NK-92 (cell line): Measurements from ENCODE around the gene ST6GAL2.

ENCODE experiments used
- DNase-seq: peaks from one replicate; lab custom pipeline; 2025; ENCODE audit not compliant: unreplicated experiment; lab: John Stamatoyannopoulos, UW

The ST6GAL2 gene, protein sequence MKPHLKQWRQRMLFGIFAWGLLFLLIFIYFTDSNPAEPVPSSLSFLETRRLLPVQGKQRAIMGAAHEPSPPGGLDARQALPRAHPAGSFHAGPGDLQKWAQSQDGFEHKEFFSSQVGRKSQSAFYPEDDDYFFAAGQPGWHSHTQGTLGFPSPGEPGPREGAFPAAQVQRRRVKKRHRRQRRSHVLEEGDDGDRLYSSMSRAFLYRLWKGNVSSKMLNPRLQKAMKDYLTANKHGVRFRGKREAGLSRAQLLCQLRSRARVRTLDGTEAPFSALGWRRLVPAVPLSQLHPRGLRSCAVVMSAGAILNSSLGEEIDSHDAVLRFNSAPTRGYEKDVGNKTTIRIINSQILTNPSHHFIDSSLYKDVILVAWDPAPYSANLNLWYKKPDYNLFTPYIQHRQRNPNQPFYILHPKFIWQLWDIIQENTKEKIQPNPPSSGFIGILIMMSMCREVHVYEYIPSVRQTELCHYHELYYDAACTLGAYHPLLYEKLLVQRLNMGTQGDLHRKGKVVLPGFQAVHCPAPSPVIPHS

DNA sequence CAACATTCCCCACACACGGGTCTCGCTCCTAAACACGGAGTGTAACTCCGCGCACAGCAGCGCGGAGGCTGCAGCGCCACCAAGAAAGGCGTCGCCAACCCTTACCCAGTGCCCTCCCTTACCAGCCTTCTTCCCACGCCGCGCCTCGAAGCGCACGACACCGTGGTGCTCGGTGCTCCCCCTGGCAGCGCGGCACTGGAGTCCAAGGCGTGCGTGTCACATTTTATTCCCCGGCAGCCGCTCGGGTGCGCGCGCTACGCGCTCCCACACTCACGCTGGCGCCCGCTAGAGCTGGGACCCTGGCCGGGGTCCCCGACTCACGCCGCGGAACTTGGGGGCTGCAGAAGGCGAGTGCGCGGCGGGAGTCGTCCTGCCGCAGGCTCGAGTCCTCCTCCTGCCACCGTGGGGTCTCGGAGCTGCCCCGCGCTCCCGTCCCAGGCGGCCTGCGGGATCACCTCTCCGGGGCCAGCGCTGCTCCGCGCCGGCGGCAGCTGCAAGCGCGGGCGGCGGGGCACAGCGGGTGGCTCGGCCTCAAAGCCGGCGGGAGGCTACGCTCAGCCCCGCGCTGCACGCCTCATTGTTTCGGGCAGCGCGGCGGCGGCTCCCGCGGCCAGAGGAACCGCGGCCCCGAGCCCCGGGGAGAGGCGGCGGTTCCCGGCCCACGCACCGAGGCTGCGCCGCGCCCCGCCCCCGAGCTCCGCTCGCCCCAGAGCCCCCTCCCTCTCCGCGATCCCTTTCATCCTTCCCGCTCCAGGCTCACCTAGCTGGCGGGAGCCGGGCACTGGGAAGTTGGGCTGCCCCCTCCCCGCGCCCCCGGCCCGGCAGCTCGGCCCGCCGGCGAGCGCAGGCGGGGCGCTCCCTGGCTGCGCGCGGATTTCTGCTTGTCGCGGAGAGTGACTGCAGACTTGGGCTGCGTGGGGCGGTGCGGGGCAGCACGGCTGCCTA lies at the start of gene ST6GAL2:
Gene ST6GAL2 (minus strand): TSS at position 197 of the 945 bp plus-strand sequence. CDS start 42,190 bp downstream, outside the sequence.
- DNase-seq: no peak

DNA sequence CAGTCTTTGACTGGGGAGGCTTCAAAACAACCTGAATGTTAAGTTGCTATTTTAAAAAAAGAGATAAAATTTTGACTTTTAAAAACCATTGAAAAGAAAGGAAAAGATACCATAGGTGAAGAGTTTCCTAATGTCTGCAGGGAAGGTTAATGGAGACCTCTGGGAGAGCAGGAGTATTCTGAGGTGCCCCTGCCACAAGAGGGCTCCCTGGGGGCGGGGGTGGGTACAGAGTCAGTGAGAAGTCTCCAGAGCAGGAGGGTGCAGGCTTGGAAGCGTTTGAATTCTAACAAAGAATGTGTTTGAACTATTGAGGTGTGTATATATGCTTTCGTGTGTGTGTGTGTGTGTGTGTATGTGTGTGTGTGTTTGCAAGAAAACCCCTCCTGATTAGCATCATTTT lies 46.7 kb upstream of the ST6GAL2 start:
- DNase-seq: no peak

DNA sequence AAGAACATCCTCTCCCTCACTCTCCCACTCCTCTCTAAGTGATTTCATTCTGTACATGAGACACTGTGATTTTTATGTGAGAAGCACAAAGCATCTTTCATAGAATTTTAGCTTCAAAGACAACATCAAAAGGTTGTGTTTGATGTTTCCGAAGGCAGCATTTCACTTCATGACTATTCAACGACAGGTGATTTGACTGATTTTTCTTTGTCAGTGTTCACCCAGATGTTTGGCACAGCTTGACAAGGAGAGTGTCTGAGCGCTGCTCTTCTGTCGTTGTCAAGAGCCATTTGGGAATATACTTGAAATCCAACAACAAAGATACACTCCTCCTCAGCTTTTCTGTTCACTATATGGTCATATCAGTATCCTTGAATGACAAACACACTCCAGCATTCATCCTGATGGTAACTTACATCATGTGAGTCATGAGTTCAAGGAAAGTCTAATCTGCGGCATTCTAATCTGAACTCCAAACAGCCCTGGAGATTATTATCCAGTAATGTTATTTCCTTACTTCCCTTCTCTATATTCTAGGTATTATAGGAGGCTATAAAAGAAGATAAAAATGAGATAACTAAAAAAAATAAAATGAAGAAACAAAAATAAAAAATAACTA lies 45.9 kb upstream of the ST6GAL2 start:
- no peak for DNase-seq

GRCh38 chr2:106921451-106921850 lies 35.5 kb upstream of the ST6GAL2 start:
- DNase-seq: no peak

DNA sequence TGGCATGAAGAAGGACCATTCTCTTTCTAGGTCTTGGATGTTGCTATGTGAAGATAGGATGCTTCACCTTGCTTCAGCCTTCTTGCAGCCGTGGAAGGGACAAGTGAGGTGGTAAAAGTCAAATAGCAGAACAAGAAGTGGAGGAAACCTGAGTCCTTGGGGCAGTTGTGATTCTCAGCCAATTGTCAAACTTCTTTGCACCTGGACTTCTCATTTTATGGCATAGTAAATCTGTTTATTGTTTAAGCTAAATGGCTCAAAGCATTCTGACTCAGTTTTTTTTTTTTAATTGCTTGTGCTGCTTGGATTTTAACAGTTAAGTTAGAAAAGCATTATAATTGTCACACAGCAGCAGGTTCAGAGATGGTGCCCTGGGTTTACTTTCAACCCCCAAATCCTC lies 33.0 kb upstream of the ST6GAL2 start:
- no peak for DNase-seq

DNA sequence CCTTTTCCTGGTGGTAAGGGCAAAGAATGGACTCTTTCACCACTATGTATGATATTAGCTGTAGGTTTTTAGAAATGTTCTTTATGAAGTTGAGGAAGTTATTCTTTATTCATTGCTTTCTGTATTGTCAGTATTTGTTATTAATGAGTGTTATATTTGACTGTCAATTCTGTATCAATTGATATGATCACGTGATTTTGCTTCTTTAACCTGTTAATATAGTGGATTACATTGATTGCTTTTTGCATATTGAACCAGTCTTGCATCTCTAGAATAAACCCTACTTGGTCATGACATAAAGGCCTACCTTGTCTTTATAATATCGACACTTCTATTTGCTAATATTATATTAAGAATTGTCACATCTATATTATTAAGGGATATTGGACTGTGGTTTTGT lies 18.3 kb upstream of the ST6GAL2 start:
- no peak for DNase-seq

DNA sequence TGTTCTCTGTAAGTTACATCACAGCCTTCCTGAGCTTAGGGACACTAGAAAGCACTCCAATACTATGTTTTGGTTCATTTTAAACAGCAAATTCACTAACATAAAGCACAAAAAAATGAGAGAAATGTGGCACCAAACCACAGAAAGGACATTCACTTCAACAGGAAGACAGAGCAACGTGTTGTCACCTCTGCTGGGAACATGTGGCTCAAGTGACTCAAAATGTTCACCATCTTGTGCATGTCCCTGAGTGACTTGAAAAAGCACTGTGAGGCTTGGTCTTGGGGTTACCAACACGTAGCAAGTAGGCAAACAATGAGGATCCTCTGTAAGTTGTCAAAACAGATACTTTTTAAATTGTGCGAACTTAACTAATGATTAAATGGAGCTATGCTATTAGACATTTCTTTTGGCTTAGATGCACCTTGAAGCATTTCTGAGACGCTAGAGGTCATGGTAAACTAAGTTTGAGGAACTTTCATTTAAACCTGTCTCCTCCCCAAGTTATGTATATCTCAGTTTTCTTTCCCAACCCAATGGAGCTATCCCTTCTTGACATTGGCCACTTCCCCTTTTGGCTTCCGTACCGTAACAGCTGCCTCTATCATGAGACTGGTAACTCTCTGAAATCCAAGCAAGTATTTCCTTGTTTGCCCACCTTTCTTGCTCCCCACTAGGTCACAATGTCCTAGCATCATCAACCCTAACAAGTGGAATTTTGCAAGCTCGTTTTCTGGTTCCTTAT lies 14.0 kb upstream of the ST6GAL2 start:
- DNase-seq: no peak

- no peak for DNase-seq
Observed at GRCh38 chr2:106894545-106894944, 8.6 kb upstream of the ST6GAL2 start.

- DNase-seq: no peak
Observed at GRCh38 chr2:106892048-106892447, 6.1 kb upstream of the ST6GAL2 start.

GRCh38 chr2:106890606-106891005 lies 4.6 kb upstream of the ST6GAL2 start:
- DNase-seq: no peak

DNA sequence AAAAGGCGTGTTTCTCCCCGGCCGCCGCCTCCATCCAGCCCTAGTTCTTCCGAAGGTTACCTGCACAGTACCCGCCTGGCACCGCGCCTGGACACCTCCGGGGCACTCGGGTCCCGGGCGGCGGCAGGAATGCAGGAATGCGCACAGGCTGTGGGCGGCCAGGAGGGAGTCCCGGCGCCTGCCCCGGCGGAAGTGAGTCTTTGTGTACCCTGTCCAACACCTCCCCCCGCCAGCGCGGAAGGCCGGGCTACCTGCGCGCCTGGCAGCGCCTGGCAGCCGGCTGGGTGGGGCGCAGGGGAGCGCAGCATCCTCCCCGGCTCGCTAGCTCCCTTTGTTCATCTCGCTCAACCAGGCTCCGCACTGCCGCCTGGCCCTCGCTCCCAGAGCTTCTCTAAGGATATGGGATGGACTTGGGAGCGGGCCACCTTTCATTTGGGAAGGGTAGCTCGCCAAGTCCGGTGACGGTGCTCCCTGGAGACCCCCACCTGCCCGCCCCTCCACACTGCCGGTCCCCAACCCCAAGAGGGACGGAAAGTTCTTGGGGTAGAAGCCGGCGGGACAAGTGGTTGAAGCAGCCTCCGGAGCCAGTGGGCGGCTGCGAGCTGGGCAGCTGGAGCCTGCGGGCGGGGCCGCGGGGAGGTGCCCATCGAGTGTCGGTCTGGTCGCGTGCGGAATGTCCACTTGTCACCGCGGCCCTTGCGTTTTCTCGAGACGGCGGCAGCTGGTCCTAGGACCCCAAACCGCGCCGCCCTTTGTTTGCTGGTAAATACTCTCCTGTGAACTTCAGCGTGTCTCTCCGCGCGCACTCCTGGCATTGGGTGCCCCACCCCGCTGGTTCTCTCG lies 1.2 kb upstream of the ST6GAL2 start:
- no peak for DNase-seq

DNA sequence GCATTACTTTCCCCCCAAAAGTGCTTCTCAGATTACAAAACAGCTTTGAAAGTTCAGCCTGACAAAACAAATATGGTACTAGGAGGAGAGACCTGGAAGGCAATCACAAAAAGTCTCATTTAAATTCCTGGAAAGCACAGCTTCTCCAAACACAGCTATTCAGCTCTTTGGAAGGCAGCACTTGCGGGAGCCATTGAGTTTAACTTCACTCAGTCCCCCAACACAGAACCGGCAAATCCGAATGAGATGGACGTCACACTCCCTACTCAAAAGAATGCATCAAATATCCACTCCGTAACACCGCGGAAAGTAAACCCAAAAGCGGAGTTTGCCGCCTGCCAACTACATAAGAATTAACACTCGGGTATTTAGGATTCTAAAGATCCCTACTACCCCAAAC lies 638 bp downstream of the ST6GAL2 start:
- DNase-seq: no peak

DNA sequence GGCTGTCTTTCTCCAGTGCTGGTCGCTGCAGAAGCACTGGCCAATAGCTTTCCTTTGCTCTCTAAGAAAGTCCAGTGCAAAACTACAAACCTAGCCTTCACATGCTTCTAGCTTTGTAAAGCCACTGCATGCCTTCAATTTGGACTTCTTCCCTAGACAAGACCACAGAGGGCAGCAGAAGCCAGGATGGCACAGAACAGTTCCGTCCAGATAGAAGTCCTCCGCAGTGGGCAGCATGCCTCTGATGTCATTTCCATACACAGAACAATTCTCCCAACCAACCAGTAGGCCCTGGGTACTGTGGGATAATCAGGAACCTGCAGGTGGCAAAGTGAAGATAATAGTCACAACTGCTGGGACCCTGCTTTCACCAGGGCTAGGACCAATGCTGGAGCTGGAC lies 3.3 kb downstream of the ST6GAL2 start:
- DNase-seq: no peak

- no peak for DNase-seq
Observed at GRCh38 chr2:106878206-106878605, 7.8 kb downstream of the ST6GAL2 start.

GRCh38 chr2:106876699-106877098 lies 9.3 kb downstream of the ST6GAL2 start:
- no peak for DNase-seq

- no peak for DNase-seq
Observed at GRCh38 chr2:106869512-106870275, 16.3 kb downstream of the ST6GAL2 start.

- no peak for DNase-seq
Observed at GRCh38 chr2:106868275-106868674, 17.7 kb downstream of the ST6GAL2 start.

- no peak for DNase-seq
Observed at GRCh38 chr2:106867196-106867953, 18.6 kb downstream of the ST6GAL2 start.
